T-helper 1 cell treated with Interleukin-12 subunit alpha and Interleukin-12 subunit beta and Interleukin-4 antibody, amounts not matched to agents 30 ng/mL and 1 ng/mL, for 36 hours (primary cell): Measurements from ENCODE around the gene MAP2. TPM values are rescaled to one million over a fixed set of nuclear protein-coding genes. Genes with fewer than 3 reads are reported as not detected.
"Not testable (repeated sequence)": the region's sequence is repeated elsewhere in the genome, so short reads cannot be mapped to it uniquely, and the experiment has no call there.

Experiments
- intact Hi-C: fragments of 100-400 bp; cut with micrococcal nuclease; formaldehyde crosslinking; loops from one replicate; pipeline ENCODE4 v1.15.1; 2024
- total RNA-seq: library from RNA; stranded (reverse); gene quantifications from 2 replicates; pipeline ENCODE4 v1.2.3, GENCODE V29; 2022

Gene MAP2
- total RNA-seq, 1 donor from 2014 or later: not detected

- intact Hi-C loops: no loop called here
Observed at GRCh38 chr2:209472112-209472832, 48.4 kb downstream of the MAP2 start.

- intact Hi-C loops: no loop called here
Observed at GRCh38 chr2:209472871-209473270, 49.0 kb downstream of the MAP2 start.

GRCh38 chr2:209473930-209474419 lies 50.1 kb downstream of the MAP2 start:
- intact Hi-C loops: no loop called here

GRCh38 chr2:209474960-209475359 lies 51.1 kb downstream of the MAP2 start:
- intact Hi-C loops: no loop called here

GRCh38 chr2:209476367-209477208 lies 52.7 kb downstream of the MAP2 start:
- intact Hi-C loops: no loop called here

GRCh38 chr2:209492296-209492695 lies 68.4 kb downstream of the MAP2 start:
- intact Hi-C loops: not testable (repeated sequence)

GRCh38 chr2:209495068-209495620 lies 71.3 kb downstream of the MAP2 start:
- intact Hi-C loops: not testable (repeated sequence)

GRCh38 chr2:209495855-209496585 lies 72.2 kb downstream of the MAP2 start:
- intact Hi-C loops: no loop called here

- intact Hi-C loops: no loop called here
Observed at GRCh38 chr2:209496586-209496982, 72.7 kb downstream of the MAP2 start.

- intact Hi-C loops: no loop called here
Observed at GRCh38 chr2:209498614-209499013, 74.8 kb downstream of the MAP2 start.

GRCh38 chr2:209499069-209499468 lies 75.2 kb downstream of the MAP2 start:
- intact Hi-C loops: no loop called here

- intact Hi-C loops: no loop called here
Observed at GRCh38 chr2:209501579-209501978, 77.7 kb downstream of the MAP2 start.

- intact Hi-C loops: no loop called here
Observed at GRCh38 chr2:209505410-209505809, 81.6 kb downstream of the MAP2 start.

GRCh38 chr2:209508255-209508654 lies 84.4 kb downstream of the MAP2 start:
- intact Hi-C loops: no loop called here

GRCh38 chr2:209511637-209512036 lies 87.8 kb downstream of the MAP2 start:
- intact Hi-C loops: no loop called here

- intact Hi-C loops: no loop called here
Observed at GRCh38 chr2:209512971-209513370, 89.1 kb downstream of the MAP2 start.

- intact Hi-C loops: no loop called here
Observed at GRCh38 chr2:209517436-209517835, 93.6 kb downstream of the MAP2 start.

- intact Hi-C loops: no loop called here
Observed at GRCh38 chr2:209519271-209519670, 95.4 kb downstream of the MAP2 start.

- intact Hi-C loops: no loop called here
Observed at GRCh38 chr2:209519906-209520305, 96.1 kb downstream of the MAP2 start.

GRCh38 chr2:209523041-209523740 lies 99.3 kb downstream of the MAP2 start:
- intact Hi-C loops: no loop called here

GRCh38 chr2:209523867-209524266 lies 100.0 kb downstream of the MAP2 start:
- intact Hi-C loops: no loop called here
